Activated CD4-positive, alpha-beta T cell treated with anti-CD3 and anti-CD28 coated beads, Interleukin-2, Interleukin-6, amounts not matched to agents 100 ng/mL and 50 ng/mL, durations not matched to agents 16 hours and 8 hours (primary cell): ENCODE results near the gene HES3.

ENCODE experiments used
- DNase-seq: peaks from one replicate; pipeline ENCODE4 v3.0.0-alpha.2; 2020

The HES3 gene

GRCh38 chr1:6265151-6265550 is 21.2 kb downstream of the HES3 start:
- DNase-seq = no peak

DNA sequence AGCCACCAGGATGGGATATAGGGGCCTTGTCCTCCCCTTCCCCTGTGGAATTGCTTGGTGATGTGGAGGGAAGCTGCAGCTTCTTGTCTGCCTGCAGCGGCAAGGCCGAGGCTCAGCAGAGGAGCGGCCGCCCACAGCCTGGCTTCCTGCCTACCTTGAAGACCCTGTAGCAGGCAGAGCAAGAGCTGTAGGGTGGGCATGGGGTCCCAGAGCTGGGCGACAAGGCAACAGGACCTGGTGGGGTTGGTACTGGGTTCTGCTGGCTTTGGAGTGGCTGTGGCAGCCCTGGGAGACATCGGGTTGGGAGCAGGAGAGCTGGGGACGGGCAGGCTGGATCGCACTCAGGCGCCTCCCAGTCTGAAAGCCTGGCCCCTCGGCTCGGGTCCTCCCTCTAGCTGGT is 22.7 kb downstream of the HES3 start:
- DNase-seq = no peak

DNA sequence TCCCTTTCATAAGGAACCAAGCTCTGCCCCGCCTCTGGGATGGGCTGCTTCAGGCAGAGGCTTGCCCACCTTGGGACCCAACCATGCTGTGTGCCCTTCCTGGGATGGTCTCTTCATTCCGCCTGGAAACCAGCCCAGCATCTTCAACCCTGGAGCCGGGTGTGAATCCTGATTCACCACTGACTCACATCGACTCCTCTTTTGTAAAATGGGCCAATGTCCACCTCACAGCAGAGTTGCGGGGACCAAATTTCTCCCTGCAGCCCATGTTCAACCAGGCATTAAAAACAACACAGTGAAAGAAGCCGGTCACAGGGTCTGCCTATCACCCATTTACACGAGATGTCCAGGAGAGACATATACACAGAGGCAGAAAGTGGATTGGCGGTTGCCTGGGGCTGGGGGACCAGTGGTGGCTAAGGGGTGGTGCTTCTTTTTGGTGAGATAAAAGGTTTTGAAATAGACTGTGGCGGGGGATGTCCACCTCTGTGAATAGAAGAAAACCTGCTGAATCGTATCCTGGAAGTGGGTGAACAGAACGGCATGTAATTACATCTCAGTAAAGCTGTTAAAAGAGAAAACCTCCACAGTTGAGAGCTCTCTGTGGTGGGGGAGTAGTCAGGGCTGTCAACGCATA is 23.8 kb downstream of the HES3 start:
- no peak for DNase-seq

GRCh38 chr1:6268415-6268814 is 24.4 kb downstream of the HES3 start:
- DNase-seq = no peak

DNA sequence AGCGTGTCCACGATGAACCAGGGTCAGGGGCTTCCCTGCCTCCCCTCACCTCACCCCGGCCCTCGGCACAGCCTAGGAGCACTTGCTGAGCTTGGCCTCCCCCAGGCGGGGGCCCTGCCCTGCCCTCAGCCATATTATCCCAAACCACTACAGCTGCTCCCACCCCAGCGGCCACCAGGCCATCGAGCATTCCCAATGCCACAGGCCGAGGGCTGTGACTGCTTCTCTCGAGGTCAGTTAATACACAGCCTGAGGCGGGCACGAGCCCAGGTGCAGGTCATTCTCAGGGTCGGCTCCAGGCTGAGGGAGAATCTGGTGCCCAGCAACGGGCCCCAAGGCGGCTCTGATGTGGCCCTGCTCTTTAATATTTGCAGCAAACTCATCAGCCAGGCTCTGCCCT is 25.3 kb downstream of the HES3 start:
- DNase-seq = no peak

- DNase-seq = no peak
These were observed 25.9 kb downstream of the HES3 start for GRCh38 chr1:6269720-6270400.

GRCh38 chr1:6270401-6270800 is 26.4 kb downstream of the HES3 start:
- DNase-seq = no peak

DNA sequence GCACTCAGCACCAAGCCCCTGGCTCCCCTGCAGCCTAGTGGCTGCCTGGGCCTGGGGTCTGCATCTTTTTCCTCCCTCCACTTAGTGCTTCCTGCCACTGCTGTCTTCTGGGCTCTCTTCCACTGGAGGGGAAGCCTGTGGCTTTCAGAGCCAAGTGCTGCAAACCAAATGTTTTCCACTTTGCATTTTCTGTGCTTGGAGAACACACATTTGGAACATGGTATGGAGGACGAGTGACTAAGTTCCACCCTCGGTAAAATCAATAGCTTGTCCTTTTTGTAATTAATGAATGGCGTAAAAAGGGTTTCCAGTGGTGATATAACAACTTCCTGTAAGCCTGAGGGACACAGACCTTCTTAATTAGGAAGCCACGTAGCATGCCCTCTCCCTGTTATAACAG is 27.0 kb downstream of the HES3 start:
- no peak for DNase-seq

GRCh38 chr1:6271554-6271953 is 27.6 kb downstream of the HES3 start:
- no peak for DNase-seq

GRCh38 chr1:6272452-6272851 is 28.5 kb downstream of the HES3 start:
- DNase-seq = no peak

DNA sequence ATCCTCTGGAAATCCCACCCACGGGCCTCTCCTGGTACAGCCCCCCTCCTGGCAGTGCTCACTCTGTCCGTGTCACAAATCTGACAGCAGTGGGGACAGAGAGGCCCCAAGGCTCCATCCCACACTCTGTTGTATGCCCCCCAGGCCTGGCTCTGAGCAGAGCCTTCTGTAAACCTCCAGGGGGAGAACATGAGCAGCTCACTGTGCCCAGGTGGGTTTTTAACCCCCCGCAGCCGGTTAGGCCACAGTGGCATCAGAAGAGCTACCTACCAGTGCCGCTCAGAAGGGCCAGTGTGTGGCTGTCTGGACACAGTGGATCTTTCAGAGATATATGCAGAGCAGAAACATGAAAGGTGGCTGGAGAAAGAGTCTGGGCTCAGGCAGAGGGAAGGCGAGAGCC is 28.9 kb downstream of the HES3 start:
- no peak for DNase-seq

- no peak for DNase-seq
These were observed 29.5 kb downstream of the HES3 start for GRCh38 chr1:6273380-6273891.

DNA sequence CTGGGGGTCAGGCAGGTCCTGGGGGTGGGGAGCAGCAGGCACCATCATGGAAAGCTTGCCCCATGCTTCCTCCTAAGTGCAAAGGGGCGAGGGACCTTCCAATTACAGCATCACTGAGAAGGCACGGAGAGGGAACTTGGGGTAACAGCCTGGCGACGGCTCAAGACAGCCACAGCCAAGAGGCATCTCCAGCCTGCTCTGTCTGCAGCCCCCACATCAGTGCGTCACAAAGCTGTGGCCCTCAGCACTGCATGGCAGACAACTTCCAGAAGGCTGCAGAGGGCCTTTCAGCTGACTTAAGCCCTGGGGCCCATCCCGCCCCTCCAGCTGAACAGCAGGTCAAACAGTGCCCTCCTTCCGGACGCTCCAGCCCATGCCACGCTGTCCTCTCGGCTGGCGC is 30.1 kb downstream of the HES3 start:
- DNase-seq = no peak

DNA sequence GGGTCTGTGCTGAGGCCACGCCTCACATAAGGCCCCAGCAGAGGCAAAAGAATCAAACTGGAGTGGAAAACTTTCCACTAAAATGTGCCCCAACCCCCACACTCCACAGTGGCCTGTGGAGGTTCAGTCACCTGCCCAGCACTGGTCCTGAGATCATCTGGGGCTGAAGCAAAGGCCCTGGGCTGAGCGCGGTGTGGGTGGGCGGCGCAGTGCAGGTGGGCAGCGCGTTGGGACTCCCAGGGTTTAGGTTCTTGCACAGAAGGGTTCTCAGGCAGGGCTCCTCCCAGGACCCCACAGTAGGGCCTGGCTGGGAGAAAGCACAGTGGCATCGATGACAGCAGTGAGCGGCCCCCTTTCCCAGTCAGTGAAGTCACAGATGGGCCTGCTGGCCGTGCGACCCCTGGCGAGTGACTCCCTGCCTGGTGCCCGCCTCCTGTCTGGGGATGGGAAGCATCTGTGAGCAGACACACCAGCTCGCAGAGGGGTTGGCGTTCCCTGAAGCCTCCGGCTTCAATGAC is 30.7 kb downstream of the HES3 start:
- no peak for DNase-seq

DNA sequence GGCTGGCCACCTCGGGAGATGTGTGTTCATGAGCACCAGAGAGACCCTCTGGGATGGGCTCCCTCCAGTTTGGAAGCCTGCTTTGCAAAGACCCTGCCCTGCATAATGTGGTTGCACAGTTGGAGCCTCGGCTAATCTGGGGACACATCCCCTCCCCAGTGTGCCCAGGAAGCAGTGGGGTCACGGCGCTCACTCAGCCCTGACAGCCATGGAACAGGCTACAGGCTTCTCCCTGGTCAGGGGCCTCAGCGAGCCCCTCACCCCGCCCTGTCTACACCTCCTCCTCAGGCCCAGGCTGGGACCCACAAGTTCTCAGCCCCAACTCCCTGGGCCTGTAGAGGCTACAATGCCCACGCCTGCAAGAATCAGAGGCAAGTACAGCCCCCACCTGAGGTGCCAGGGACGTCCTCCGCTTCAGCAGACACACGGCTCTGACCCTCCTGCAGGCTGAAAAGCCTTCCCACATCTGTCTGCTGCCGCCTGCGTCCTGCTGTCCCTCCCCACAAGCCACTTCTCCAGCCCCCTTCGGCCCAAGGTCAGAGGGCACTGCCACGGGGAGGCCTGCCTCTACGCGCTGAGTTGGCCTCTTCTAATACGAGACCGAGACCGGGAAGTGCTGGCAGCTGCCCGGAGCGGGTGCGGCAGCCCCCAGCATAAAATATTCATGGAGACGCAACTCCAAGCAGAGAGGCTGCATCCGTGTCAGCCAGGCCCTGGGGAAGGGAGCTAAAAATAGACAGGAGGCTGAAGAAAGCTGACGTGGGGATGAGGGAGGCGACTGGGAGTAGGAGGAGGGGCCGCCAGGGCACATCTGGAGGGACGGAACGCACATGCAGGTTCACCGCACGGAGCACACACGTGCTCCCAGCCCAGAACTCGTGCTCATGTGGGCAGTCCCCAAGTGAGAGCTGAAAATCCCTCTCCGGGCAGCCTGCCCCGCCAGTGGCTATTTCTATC is 32.1 kb downstream of the HES3 start:
- DNase-seq = no peak

DNA sequence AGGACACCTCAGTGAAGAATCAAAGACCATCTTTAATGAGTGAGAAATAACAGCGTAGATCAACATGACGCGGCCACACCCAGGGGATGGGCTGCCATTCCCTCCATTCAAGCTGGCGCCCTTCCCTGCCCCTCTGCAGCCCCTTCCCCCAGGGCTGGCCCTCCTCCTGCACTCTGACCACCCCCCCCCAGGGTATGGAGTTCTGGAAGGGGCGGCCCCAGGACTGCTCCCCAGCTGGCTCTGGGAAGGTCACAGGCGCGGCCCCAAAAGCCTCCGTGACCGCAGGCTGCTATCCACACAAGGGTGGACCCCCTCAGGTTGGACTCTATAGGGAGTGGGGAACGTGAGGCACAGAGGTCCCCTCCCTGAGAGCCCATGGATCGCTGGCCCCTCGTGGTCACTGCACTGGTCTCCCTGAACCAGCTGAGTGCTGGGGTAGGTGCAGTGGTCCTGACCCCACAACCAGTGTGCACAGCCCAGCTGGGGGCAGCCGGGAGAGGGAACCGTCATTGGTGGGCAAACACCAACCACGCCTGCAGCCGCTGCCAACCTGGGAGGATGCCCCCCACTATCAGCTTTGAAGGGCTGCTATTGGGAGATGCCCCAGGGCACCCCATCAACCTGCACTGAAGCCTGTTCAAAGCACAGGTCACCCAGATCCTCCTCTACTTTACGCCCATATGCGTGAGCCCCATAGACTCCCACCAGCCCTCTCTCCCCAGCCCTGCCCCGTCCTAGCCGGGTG is 33.0 kb downstream of the HES3 start:
- DNase-seq = no peak

- DNase-seq = no peak
These were observed 34.3 kb downstream of the HES3 start for GRCh38 chr1:6278263-6278662.

GRCh38 chr1:6279066-6279465 is 35.1 kb downstream of the HES3 start:
- no peak for DNase-seq

GRCh38 chr1:6279613-6280383 is 35.8 kb downstream of the HES3 start:
- DNase-seq = no peak

DNA sequence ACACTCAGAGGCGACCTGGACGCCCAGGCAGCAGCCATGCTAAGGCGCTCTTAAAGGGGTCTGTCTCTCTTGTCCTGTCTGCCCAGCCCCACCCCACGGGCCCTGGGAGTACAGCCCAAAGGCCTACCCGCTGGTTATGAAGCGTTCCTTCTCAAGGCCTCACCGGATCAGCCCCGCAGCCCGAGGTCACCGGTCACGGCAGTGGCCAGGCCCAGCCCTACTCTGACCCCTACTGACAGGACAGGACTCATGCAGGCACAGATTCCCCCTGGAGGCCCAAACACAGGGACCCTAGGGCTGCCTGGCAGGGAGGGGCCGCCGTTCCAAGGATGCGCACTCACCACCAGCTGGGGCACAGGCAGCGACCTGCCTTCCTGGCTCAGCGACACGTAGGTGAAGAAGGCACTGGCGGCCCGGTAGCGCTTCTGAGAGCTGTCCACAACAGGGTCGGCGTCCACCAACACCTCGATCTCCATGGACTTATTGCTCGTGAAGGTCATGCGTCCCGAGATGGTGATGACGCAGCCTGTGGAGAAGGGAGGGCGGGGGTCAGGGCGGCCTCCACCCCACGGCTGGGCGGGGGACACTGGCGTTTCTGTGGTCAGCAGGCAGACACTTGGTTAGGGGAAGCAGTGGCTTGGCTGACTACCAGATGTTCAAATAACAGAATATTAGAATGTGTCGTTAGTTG is 36.9 kb downstream of the HES3 start:
- no peak for DNase-seq
